Pancreas (tissue), 10 donors: Measurements from ENCODE around the gene TSPAN13. TPM values are rescaled to one million over a fixed set of nuclear protein-coding genes. Genes with fewer than 3 reads are reported as not detected.

ENCODE experiments used
- ATAC-seq, 4 donors: fragments of 200-7000 bp; cut with Tn5 transposase; one replicate each; pipeline versions ENCODE4 v1.8.0 to v1.9.1; 2020; ENCODE audit warnings: mild to moderate bottlenecking in 4 of 4, moderate library complexity in 4 of 4
- DNase-seq, 6 donors: peaks; one replicate each; pipeline ENCODE4 v3.0.0-alpha.2; 2020
- FAIRE-seq: peaks from 2 replicates; lab custom pipeline; 2012; peaks lifted over from hg19 to GRCh38; lab: Jason Lieb, UNC
- H3K27ac ChIP-seq, 4 donors: fragments of 200-600 bp; sonication (generic); 1 replicate in 3 of 4; 2 replicates in 1 of 4; pipeline versions ENCODE4 v1.5.0 to v1.8.0; 2020
- H3K27me3 ChIP-seq, 4 donors: fragments of 200-600 bp; one replicate each; pipeline ENCODE4 v1.8.0; 2021
- H3K36me3 ChIP-seq, 3 donors: fragments of 200-600 bp; sonication (generic) in 1 of 3; one replicate each; pipeline versions ENCODE4 v1.5.0 to v1.8.0; 2020 to 2021
- H3K4me1 ChIP-seq, 3 donors: fragments of 200-600 bp; one replicate each; pipeline ENCODE4 v1.8.0; 2021
- H3K4me3 ChIP-seq, 4 donors: fragments of 200-600 bp; sonication (generic) in 2 of 4; one replicate each; pipeline versions ENCODE4 v1.5.0 to v1.8.0; 2020 to 2021
- H3K9me3 ChIP-seq, 4 donors: fragments of 200-600 bp; one replicate each; pipeline ENCODE4 v1.8.0; 2021
- WGBS, 2 donors: extraction: QIAGEN DNeasy Blood & Tissue Kit; methylation state at CpG; one replicate each; pipeline ENCODE4 v1.1.7; 2013; 5-methylcytosine and 5-hydroxymethylcytosine counted together
- intact Hi-C, 3 donors: fragments of 100-400 bp; cut with DNase I; formaldehyde crosslinking; loops; one replicate each; pipeline versions ENCODE4 v1.11.1 to v1.14.2; 2022
- polyA plus RNA-seq, 2 donors: library from polyadenylated mRNA; stranded (reverse); fragments of 200-250 nt; gene quantifications; one replicate each; pipeline ENCODE4 v1.2.3, GENCODE V29; 2013
- total RNA-seq, 6 donors: library from RNA; stranded (reverse); fragmentation: NEBNext Ultra II Directional in 4 of 6; extraction: Animal tissue kit (Norgen Biotek cat#: 25700) in 4 of 6; gene quantifications; one replicate each; pipeline versions ENCODE4 v1.2.1 to v1.2.4, GENCODE V29; 2021 to 2023
- TF ChIP-seq, protein P1 (sequence below), 4 donors: fragments of 200-600 bp; sonication (generic) in 3 of 4; IDR thresholded peaks; one replicate each; pipeline versions ENCODE4 v1.5.0 to v1.8.0; 2021; ENCODE audit warnings: antibody characterized with exemption in 4 of 4
- donor health status: healthy with polysubstance abuse.
- donor health status: DM: no; HTN: no; CAD: no; lungs with moderate emphysema.
- donor health status: DM: no; HTN: no; CAD: no.
- donor health status: control.
- donor health status: control.
- donor health status: Bipolar disorder and iron deficiency.
- donor health status: DM: yes; HTN: yes; CAD: no.
- donor health status: DM: no; HTN: no; CAD: no.
- donor health status: DM: no; HTN: no; CAD: no.
- donor health status: DM: yes; HTN: yes; CAD: no.

The TSPAN13 gene
- total and polyA plus RNA-seq, 8 donors: 30.7 to 64.9 (median 53.0) TPM

- peaks cover 7 to 21% (median 17%) of the 10 kb centered on the region in 3 donors for H3K4me1 ChIP-seq
- H3K27ac ChIP-seq: peak overlapping the region; percentile 56 to 93 (median 83)
- FAIRE-seq (no peak), DNase-seq (peak; percentile 38 to 79 (median 59)), ATAC-seq (peak; percentile 39 to 59 (median 50))
- TF ChIP-seq, protein P1, sequence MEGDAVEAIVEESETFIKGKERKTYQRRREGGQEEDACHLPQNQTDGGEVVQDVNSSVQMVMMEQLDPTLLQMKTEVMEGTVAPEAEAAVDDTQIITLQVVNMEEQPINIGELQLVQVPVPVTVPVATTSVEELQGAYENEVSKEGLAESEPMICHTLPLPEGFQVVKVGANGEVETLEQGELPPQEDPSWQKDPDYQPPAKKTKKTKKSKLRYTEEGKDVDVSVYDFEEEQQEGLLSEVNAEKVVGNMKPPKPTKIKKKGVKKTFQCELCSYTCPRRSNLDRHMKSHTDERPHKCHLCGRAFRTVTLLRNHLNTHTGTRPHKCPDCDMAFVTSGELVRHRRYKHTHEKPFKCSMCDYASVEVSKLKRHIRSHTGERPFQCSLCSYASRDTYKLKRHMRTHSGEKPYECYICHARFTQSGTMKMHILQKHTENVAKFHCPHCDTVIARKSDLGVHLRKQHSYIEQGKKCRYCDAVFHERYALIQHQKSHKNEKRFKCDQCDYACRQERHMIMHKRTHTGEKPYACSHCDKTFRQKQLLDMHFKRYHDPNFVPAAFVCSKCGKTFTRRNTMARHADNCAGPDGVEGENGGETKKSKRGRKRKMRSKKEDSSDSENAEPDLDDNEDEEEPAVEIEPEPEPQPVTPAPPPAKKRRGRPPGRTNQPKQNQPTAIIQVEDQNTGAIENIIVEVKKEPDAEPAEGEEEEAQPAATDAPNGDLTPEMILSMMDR (IDR thresholded peaks at IDR 0.05): no peak
- no peaks in the 10 kb centered on the region for H3K36me3 ChIP-seq
- peak overlapping the region; percentile 63 to 79 (median 74) for H3K4me3 ChIP-seq
- intact Hi-C loops: no loop called here
- no peaks in the 10 kb centered on the region for H3K27me3 ChIP-seq
- WGBS, 2 donors: 1% methylated on average over 50 to 58 of the region's 58 CpGs
- no peaks in the 10 kb centered on the region for H3K9me3 ChIP-seq
These were observed 639 bp downstream of the TSPAN13 start for GRCh38 chr7:16753932-16754855.

GRCh38 chr7:16754856-16755317, 1.3 kb downstream of the TSPAN13 start:
- WGBS, 2 donors: 9% methylated on average over 6 of the region's 6 CpGs
- peak in 1 of 6 donors; percentile 12 for DNase-seq
- Histone ChIP-seq H3K27ac (peak overlapping the region; percentile 56 to 93 (median 83)), H3K4me3 (peak overlapping the region; percentile 63 to 79 (median 74)), H3K4me1 (peaks cover 7 to 21% (median 17%) of the 10 kb centered on the region in 3 donors), H3K27me3 (no peaks in the 10 kb centered on the region), H3K36me3 (no peaks in the 10 kb centered on the region), H3K9me3 (no peaks in the 10 kb centered on the region)
- intact Hi-C loops: no loop called here
- TF ChIP-seq, protein P1 (IDR thresholded peaks at IDR 0.05): no peak
- peak in 3 of 4 donors; percentile 2 to 33 (median 31) for ATAC-seq
- no peak for FAIRE-seq

DNA sequence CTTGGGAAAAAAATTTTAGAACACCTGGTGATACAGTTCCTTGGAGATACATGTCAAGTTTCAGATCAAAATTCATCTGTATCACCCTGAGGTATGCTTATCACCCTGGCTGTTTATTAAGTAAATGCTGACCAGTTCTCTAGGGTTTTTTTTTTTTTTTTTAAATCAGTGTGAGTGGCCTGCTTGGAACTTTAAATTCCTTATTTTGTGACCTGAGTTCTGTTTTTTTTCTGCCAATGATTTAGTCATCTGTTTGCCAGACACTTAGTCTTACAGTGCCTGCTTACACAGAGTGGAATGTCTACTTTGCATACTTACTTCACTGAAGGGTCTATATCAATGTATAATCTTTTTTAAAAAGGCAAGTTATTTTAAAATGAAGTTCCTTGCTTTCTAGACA, 1.8 kb downstream of the TSPAN13 start:
- intact Hi-C loops: no loop called here
- H3K27me3 ChIP-seq: no peaks in the 10 kb centered on the region
- no peaks in the 10 kb centered on the region for H3K36me3 ChIP-seq
- peak in 3 of 4 donors; percentile 0 to 20 (median 18) for ATAC-seq
- TF ChIP-seq, protein P1 (IDR thresholded peaks at IDR 0.05): no peak
- FAIRE-seq: no peak
- peak overlapping the region; percentile 56 to 93 (median 83) for H3K27ac ChIP-seq
- H3K4me3 ChIP-seq: peak overlapping the region; percentile 63 to 79 (median 74)
- no peak for DNase-seq
- no peaks in the 10 kb centered on the region for H3K9me3 ChIP-seq
- H3K4me1 ChIP-seq: peaks cover 7 to 21% (median 17%) of the 10 kb centered on the region in 3 donors

DNA sequence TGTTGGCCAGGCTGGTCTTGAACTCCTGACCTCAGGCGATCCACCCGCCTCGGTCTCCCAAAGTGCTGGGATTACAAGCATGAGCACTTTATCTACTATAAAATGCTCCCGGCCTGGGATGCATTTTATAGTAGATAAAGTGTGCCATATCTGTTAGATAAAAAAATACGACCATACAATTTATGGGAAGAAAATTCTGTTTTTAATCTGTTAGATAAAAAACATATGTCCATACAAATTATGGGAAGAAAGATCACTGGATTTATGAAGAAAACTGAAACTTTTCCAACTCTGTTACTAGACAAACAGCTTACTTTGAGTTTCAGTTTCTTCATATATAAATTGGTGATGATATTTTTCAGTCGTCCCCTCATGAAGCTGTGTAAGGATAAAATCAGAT, 4.5 kb downstream of the TSPAN13 start:
- intact Hi-C loops: no loop called here
- no peaks in the 10 kb centered on the region for H3K36me3 ChIP-seq
- H3K9me3 ChIP-seq: no peaks in the 10 kb centered on the region
- no peak for DNase-seq
- H3K27ac ChIP-seq: no peak overlapping the region
- H3K4me3 ChIP-seq: no peak overlapping the region
- WGBS, 2 donors: 76 to 78% methylated on average over 6 of the region's 6 CpGs
- no peaks in the 10 kb centered on the region for H3K27me3 ChIP-seq
- no peak for FAIRE-seq
- no peak for ATAC-seq
- H3K4me1 ChIP-seq: peaks cover 7 to 31% (median 21%) of the 10 kb centered on the region in 3 donors
- TF ChIP-seq, protein P1 (IDR thresholded peaks at IDR 0.05): no peak
